T-helper 1 cell treated with Interleukin-12 subunit alpha and Interleukin-12 subunit beta and Interleukin-4 antibody, amounts not matched to agents 30 μg/mL and 1 μg/mL, for 36 hours (primary cell): ENCODE measurements around the gene KXD1.
"Not testable (repeated sequence)": the region's sequence is repeated elsewhere in the genome, so short reads cannot be mapped to it uniquely, and the experiment has no call there.

Experiments
- H3K27ac Mint-ChIP-seq: one replicate; pipeline ENCODE4 v1.8.0; 2021; ENCODE audit warnings: mild to moderate bottlenecking, mixed read lengths
- H3K27me3 Mint-ChIP-seq: one replicate; pipeline ENCODE4 v1.8.0; 2021; ENCODE audit warnings: low read depth, mixed read lengths
- H3K36me3 Mint-ChIP-seq: one replicate; pipeline ENCODE4 v1.8.0; 2021; ENCODE audit warnings: low read depth, mixed read lengths
- H3K4me1 Mint-ChIP-seq: one replicate; pipeline ENCODE4 v1.8.0; 2021; ENCODE audit warnings: low read depth, mixed read lengths
- H3K4me3 Mint-ChIP-seq: one replicate; pipeline ENCODE4 v1.8.0; 2021; ENCODE audit warnings: mild to moderate bottlenecking, moderate library complexity, mixed read lengths
- H3K9me3 Mint-ChIP-seq: one replicate; pipeline ENCODE4 v1.8.0; 2021; ENCODE audit warnings: mixed read lengths

The KXD1 gene

DNA sequence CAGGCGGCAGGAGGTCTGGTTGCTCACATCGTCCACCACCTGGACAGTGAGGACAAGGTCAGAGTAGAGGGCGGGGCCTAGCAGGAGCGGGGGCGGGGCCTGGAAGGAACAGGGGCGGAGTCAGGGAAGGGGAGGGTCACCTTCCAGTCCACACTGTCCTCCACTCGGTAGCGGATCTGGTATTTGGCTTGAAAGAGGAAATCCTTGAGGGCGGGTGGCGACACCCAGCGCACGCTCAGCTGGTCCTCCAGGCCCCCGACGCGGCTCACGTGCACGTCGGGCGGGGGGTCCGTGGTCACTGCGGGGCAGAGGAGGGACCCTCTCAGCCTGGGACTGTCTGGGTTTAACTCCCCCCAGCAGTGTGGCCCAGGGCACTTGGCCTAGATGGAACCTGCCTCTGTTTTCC lies 39.1 kb downstream of the KXD1 start:
- Mint-ChIP-seq H3K27me3 (peaks cover 19% of the 10 kb centered on the region), H3K4me3 (no peak overlapping the region), H3K27ac (no peak overlapping the region), H3K36me3 (peaks cover 2% of the 10 kb centered on the region), H3K9me3 (no peaks in the 10 kb centered on the region), H3K4me1 (peaks cover 10% of the 10 kb centered on the region)

- Mint-ChIP-seq H3K9me3 (no peaks in the 10 kb centered on the region), H3K4me1 (peaks cover 11% of the 10 kb centered on the region), H3K27ac (no peak overlapping the region), H3K4me3 (no peak overlapping the region), H3K27me3 (peaks cover 29% of the 10 kb centered on the region), H3K36me3 (peaks cover 2% of the 10 kb centered on the region)
These were observed 40.4 kb downstream of the KXD1 start for GRCh38 chr19:18597809-18598660.

DNA sequence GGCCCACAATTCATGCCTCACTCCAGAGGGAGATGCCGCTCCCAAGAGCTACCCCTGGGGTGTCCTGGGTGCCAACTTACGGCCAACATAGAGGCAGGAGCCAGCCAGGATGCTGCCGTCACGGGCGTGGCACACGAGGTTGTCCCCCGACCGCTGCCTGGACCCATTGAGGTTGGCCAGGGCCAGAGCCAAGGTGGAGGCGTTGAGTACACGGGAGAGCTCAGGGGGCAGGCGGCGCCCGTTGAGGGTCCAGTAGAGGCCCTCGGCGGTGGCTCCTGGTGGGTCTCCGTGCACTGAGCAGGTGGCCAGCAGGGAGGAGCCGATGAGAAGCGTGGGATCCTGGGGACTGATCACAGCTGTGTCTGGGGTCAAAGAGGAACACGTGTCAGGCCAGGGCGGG lies 41.8 kb downstream of the KXD1 start:
- no peak overlapping the region for H3K4me3 Mint-ChIP-seq
- H3K27ac Mint-ChIP-seq, result no peak overlapping the region
- H3K36me3 Mint-ChIP-seq, result peaks cover 2% of the 10 kb centered on the region
- H3K4me1 Mint-ChIP-seq, result peaks cover 7% of the 10 kb centered on the region
- H3K9me3 Mint-ChIP-seq, result no peaks in the 10 kb centered on the region
- H3K27me3 Mint-ChIP-seq, result peaks cover 36% of the 10 kb centered on the region

- peaks cover 40% of the 10 kb centered on the region for H3K27me3 Mint-ChIP-seq
- H3K4me3 Mint-ChIP-seq, H3K27ac Mint-ChIP-seq, H3K36me3 Mint-ChIP-seq, H3K4me1 Mint-ChIP-seq, H3K9me3 Mint-ChIP-seq: not testable (repeated sequence)
These were observed 43.2 kb downstream of the KXD1 start for GRCh38 chr19:18600692-18601397.

- Mint-ChIP-seq H3K4me3 (no peak overlapping the region), H3K27me3 (peaks cover 37% of the 10 kb centered on the region), H3K36me3 (no peaks in the 10 kb centered on the region), H3K27ac (no peak overlapping the region), H3K9me3 (no peaks in the 10 kb centered on the region), H3K4me1 (peaks cover 1% of the 10 kb centered on the region)
These were observed 44.2 kb downstream of the KXD1 start for GRCh38 chr19:18601875-18602274.

- H3K9me3 Mint-ChIP-seq, result no peaks in the 10 kb centered on the region
- no peak overlapping the region for H3K4me3 Mint-ChIP-seq
- H3K27ac Mint-ChIP-seq, result no peak overlapping the region
- peaks cover 1% of the 10 kb centered on the region for H3K4me1 Mint-ChIP-seq
- no peaks in the 10 kb centered on the region for H3K36me3 Mint-ChIP-seq
- H3K27me3 Mint-ChIP-seq, result peaks cover 53% of the 10 kb centered on the region
These were observed 45.7 kb downstream of the KXD1 start for GRCh38 chr19:18603255-18603957.

GRCh38 chr19:18603958-18604819 lies 46.5 kb downstream of the KXD1 start:
- Mint-ChIP-seq H3K9me3 (no peaks in the 10 kb centered on the region), H3K36me3 (no peaks in the 10 kb centered on the region), H3K4me1 (peaks cover 1% of the 10 kb centered on the region), H3K27me3 (peaks cover 58% of the 10 kb centered on the region), H3K4me3 (no peak overlapping the region), H3K27ac (no peak overlapping the region)

- Mint-ChIP-seq H3K4me3 (no peak overlapping the region), H3K36me3 (no peaks in the 10 kb centered on the region), H3K27ac (no peak overlapping the region), H3K9me3 (no peaks in the 10 kb centered on the region), H3K27me3 (peaks cover 64% of the 10 kb centered on the region), H3K4me1 (peaks cover 1% of the 10 kb centered on the region)
These were observed 47.1 kb downstream of the KXD1 start for GRCh38 chr19:18604820-18605159.

DNA sequence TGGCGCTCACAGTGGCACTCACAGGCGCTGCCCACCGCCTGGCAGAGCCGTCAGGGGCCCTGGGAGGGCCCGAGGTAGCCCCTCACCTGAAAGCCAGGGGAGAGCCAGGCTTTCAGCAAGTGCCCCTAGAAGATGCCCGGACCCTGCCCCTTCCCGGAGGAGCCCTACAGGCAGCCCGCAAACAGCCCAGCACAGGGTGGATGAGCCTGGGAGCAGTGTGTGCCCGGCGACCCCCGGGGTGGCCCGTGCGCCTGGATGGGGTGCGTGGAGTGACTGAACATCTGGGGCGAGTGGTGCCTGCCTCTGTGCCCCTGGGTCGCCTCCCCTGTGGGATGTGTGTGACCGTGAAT lies 47.5 kb downstream of the KXD1 start:
- H3K4me3 Mint-ChIP-seq, result no peak overlapping the region
- peaks cover 1% of the 10 kb centered on the region for H3K4me1 Mint-ChIP-seq
- no peaks in the 10 kb centered on the region for H3K36me3 Mint-ChIP-seq
- H3K27ac Mint-ChIP-seq, result no peak overlapping the region
- H3K9me3 Mint-ChIP-seq, result no peaks in the 10 kb centered on the region
- peaks cover 67% of the 10 kb centered on the region for H3K27me3 Mint-ChIP-seq

DNA sequence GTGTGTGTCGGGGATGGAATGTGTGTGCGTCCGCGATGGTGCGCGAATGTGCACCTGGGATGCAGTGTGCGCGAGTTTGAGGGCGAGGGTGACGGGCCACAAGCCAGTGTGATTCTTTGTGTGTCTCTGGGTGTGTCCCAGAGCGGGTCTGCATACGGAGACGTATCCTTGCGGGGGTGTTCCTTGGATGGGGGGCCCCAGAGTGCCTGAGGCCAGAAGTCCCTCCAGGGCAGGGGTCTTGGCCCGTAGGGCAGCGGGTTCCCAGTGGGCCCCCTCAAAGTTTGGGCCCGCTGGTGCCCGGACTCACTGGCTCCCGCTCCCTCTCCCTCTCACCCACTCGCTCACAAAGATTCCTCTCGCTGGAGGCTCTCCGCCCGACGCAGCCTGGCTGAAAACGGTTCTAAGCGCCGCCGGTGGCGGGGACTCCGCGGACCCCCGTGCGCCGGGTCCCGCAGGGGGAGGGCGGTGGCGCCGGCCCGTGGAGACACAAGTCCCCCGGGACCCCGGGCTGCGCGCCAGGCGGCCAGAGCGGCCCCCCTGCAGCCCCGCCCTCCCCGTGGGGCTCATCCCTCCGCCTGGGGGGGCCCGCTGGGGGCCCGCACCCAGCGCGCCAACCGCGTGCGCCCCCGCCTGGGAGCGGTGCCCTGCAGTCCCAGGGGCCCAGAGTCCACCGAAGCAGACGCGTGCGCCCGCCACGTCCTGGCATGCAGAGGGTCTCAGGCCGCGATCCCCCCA lies 48.0 kb downstream of the KXD1 start:
- H3K27ac Mint-ChIP-seq, result no peak overlapping the region
- H3K36me3 Mint-ChIP-seq, result no peaks in the 10 kb centered on the region
- H3K27me3 Mint-ChIP-seq, result peaks cover 70% of the 10 kb centered on the region
- no peaks in the 10 kb centered on the region for H3K9me3 Mint-ChIP-seq
- H3K4me3 Mint-ChIP-seq, result no peak overlapping the region
- peaks cover 1% of the 10 kb centered on the region for H3K4me1 Mint-ChIP-seq

GRCh38 chr19:18606281-18607225 lies 48.9 kb downstream of the KXD1 start, which contains the start of gene CRLF1:
Gene CRLF1 (minus strand): TSS chr19:18606799. CDS start chr19:18606656, 143 bp downstream.
- H3K4me1 Mint-ChIP-seq, result peaks cover 5% of the 10 kb centered on the region
- no peaks in the 10 kb centered on the region for H3K36me3 Mint-ChIP-seq
- no peaks in the 10 kb centered on the region for H3K9me3 Mint-ChIP-seq
- H3K27me3 Mint-ChIP-seq, result peaks cover 75% of the 10 kb centered on the region
- H3K27ac Mint-ChIP-seq, result peak within 1 kb of the TSS; percentile 49
- no peak within 1 kb of the TSS for H3K4me3 Mint-ChIP-seq

DNA sequence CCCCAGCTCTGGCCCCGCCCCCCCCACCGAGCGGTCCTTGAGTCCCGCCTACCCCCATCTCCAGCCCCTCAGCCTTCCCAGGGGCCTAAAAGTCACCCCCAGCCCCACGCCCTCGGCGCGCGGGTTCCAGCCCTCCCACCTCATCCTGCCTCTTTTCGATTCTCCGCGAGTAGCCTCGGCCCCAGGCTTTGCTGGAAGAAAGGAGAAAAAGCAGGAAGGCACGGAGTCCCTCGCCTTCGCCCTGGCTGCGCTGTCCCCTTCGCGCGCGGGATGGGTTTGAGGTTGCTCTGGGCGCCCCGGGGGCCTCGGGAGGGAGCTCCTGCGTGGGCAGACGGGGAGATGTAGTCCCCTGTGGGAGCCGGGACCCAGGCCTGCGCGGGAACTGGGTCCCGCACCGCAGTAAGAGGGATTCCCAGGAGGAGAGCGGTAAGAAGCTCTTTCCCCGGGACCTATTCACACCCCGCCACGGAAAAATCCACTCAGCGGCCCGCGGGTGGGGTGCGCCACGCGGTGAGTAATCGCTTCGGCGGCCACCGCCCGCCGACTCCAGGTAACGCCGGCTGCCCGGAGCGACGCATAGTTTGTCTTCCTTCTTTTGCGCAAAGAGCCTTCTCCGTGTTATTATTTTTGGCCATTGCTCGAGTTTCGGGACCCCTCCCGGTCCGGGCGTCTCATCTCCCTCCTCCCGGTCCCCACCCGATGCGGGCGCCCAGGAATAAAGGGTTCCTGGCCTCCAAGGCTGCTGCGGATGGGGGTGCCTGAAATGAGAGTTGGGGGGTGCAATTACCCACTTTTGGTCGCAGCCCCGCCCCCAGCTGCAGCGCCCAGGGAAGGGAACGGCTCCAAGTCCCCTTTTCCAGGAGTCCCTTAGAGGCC lies 49.8 kb downstream of the KXD1 start:
- Mint-ChIP-seq H3K36me3 (no peaks in the 10 kb centered on the region), H3K4me3 (no peak overlapping the region), H3K27me3 (peaks cover 75% of the 10 kb centered on the region), H3K27ac (no peak overlapping the region), H3K9me3 (no peaks in the 10 kb centered on the region), H3K4me1 (peaks cover 9% of the 10 kb centered on the region)
